Effector memory CD4-positive, alpha-beta T cell (primary cell): ENCODE measurements around the gene FEV.

Experiments used
- DNase-seq, 3 donors: peaks; one replicate each; pipeline ENCODE4 v3.0.0-alpha.2; 2020
- H3K27ac ChIP-seq: 2 replicates; pipeline ENCODE4 v1.7.0; 2013; ENCODE audit warnings: mild to moderate bottlenecking, low read length, moderate library complexity; ENCODE audit not compliant: insufficient read depth, poor library complexity, severe bottlenecking
- H3K27me3 ChIP-seq: replicated peaks from 2 replicates; pipeline ENCODE4 v1.7.0; 2013; ENCODE audit warnings: mild to moderate bottlenecking, low read length; ENCODE audit not compliant: insufficient read depth, control insufficient read depth, poor library complexity, severe bottlenecking
- H3K36me3 ChIP-seq: 2 replicates; pipeline ENCODE4 v1.7.0; 2013; ENCODE audit warnings: mild to moderate bottlenecking, low read length, moderate library complexity; ENCODE audit not compliant: control insufficient read depth, insufficient read depth
- H3K4me1 ChIP-seq: 2 replicates; pipeline ENCODE4 v1.7.0; 2013; ENCODE audit warnings: low read length, mild to moderate bottlenecking; ENCODE audit not compliant: control insufficient read depth, insufficient read depth, poor library complexity, severe bottlenecking
- H3K4me3 ChIP-seq: 2 replicates; pipeline ENCODE4 v1.7.0; 2013; ENCODE audit warnings: low read length, low read depth, mild to moderate bottlenecking; ENCODE audit not compliant: insufficient read depth, poor library complexity, severe bottlenecking
- H3K9me3 ChIP-seq: 2 replicates; pipeline ENCODE4 v1.7.0; 2013; ENCODE audit warnings: mild to moderate bottlenecking, low read length, moderate library complexity; ENCODE audit not compliant: control insufficient read depth

The FEV gene

GRCh38 chr2:219001100-219001576 is 16.2 kb upstream of the FEV start:
- DNase-seq = no peak
- Histone ChIP-seq H3K4me3 (peak overlapping the region; percentile 39), H3K36me3 (no peaks in the 10 kb centered on the region), H3K27me3 (peaks cover 72% of the 10 kb centered on the region), H3K9me3 (no peaks in the 10 kb centered on the region), H3K27ac (no peak overlapping the region), H3K4me1 (peaks cover 25% of the 10 kb centered on the region)

DNA sequence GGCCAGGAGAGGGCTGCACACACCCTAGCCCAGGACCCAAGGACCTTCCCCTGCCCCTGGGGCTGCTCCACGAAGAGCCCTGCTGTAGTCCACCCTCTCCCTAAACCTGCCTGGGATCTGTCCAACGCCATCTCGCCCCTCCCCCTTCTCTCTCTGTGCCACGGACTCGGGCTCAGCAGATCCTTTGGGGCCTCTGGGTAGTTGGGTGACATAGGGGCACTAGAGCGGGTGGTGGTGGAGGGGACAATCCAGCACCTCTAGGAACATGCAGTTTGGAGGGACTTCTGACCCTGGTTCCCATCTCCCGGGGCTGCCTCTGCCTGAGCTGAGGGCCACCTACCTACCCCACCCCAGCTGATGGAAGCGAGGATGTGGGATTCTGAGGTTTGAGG is 15.6 kb upstream of the FEV start:
- H3K27ac ChIP-seq = no peak overlapping the region
- H3K4me3 ChIP-seq = no peak overlapping the region
- DNase-seq = no peak
- H3K9me3 ChIP-seq = no peaks in the 10 kb centered on the region
- H3K4me1 ChIP-seq = peaks cover 31% of the 10 kb centered on the region
- no peaks in the 10 kb centered on the region for H3K36me3 ChIP-seq
- H3K27me3 ChIP-seq = peaks cover 73% of the 10 kb centered on the region

GRCh38 chr2:218999881-219000568 is 15.0 kb upstream of the FEV start:
- H3K4me1 ChIP-seq = peaks cover 31% of the 10 kb centered on the region
- DNase-seq = no peak
- H3K27me3 ChIP-seq = peaks cover 73% of the 10 kb centered on the region
- no peak overlapping the region for H3K27ac ChIP-seq
- H3K4me3 ChIP-seq = no peak overlapping the region
- H3K36me3 ChIP-seq = no peaks in the 10 kb centered on the region
- H3K9me3 ChIP-seq = no peaks in the 10 kb centered on the region

GRCh38 chr2:218999021-218999880 is 14.3 kb upstream of the FEV start:
- Histone ChIP-seq H3K4me1 (peaks cover 31% of the 10 kb centered on the region), H3K27ac (no peak overlapping the region), H3K4me3 (no peak overlapping the region), H3K27me3 (peaks cover 73% of the 10 kb centered on the region), H3K36me3 (no peaks in the 10 kb centered on the region), H3K9me3 (no peaks in the 10 kb centered on the region)
- no peak for DNase-seq

GRCh38 chr2:218998414-218999002 is 13.5 kb upstream of the FEV start:
- no peak for DNase-seq
- no peak overlapping the region for H3K27ac ChIP-seq
- peaks cover 73% of the 10 kb centered on the region for H3K27me3 ChIP-seq

GRCh38 chr2:218997731-218998130 is 12.7 kb upstream of the FEV start:
- Histone ChIP-seq H3K4me1 (peaks cover 41% of the 10 kb centered on the region), H3K36me3 (no peaks in the 10 kb centered on the region), H3K4me3 (no peak overlapping the region), H3K27ac (no peak overlapping the region), H3K27me3 (peaks cover 73% of the 10 kb centered on the region), H3K9me3 (no peaks in the 10 kb centered on the region)
- no peak for DNase-seq

More at GRCh38 chr2:218998414-218999002, 13.5 kb upstream of the FEV start:
- no peaks in the 10 kb centered on the region for H3K9me3 ChIP-seq
- no peak overlapping the region for H3K4me3 ChIP-seq
- H3K36me3 ChIP-seq = no peaks in the 10 kb centered on the region
- peaks cover 39% of the 10 kb centered on the region for H3K4me1 ChIP-seq

DNA sequence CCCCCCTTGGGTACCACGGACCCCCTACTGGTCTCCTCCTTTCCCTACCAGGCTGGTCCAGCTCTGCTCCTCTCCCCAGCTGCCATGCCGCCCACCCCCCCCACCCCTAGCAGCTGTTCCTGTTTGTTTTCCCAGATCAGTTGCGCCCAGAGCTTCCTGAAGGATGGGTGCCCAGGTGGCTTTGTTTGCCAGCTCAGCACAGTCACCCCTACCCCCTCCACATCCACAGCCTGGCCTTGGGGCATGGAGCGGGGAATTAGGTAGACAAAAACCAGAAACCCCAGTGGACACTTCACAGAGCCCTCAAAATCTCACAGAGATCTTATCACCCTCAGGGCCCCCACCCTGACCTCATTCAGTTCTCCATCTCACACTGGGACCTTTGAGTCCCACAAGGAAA is 12.0 kb upstream of the FEV start:
- Histone ChIP-seq H3K27me3 (peaks cover 73% of the 10 kb centered on the region), H3K9me3 (no peaks in the 10 kb centered on the region), H3K4me3 (no peak overlapping the region), H3K27ac (no peak overlapping the region), H3K4me1 (peaks cover 33% of the 10 kb centered on the region), H3K36me3 (no peaks in the 10 kb centered on the region)
- DNase-seq = no peak

DNA sequence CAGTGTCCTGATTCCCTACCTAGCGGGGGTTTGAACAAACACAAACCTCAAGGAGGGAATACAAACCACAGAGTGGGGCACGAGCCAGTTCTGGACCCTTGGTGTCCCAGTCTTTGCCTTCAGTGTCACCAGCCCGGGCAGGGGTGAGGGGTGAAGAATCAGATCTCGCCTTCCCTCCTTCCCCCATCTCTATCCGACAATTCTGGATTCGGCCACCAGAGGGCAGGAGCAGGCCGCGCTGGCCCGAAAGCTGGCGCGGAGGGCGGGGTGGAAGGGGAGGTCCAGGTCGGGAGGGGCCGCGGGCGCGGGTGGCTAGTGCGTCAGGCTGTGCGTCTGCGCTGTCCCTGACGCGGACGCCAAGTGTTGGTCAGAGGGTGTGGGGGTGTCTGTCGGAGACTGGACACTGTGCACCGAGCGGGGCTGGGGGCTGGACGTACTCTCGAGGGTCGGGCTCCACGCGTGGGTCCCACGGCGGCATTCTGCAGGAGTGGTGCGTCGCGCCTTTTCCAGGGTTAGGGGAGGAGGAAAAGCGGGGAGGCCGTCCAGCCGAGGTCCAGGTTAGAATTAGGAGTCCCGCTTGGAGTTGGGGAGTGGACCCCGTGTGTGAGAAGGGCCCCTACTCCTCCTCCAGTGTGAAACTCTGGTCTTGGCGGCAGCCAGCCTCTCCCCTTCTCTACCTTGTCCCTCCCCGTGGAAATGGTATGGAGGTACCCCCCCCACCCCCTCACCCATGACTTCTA is 11.2 kb upstream of the FEV start:
- Histone ChIP-seq H3K27ac (no peak overlapping the region), H3K27me3 (peaks cover 66% of the 10 kb centered on the region), H3K36me3 (no peaks in the 10 kb centered on the region), H3K9me3 (no peaks in the 10 kb centered on the region), H3K4me1 (peaks cover 25% of the 10 kb centered on the region), H3K4me3 (peak overlapping the region; percentile 28)
- peak; percentile 41 to 59 (median 52) for DNase-seq

DNA sequence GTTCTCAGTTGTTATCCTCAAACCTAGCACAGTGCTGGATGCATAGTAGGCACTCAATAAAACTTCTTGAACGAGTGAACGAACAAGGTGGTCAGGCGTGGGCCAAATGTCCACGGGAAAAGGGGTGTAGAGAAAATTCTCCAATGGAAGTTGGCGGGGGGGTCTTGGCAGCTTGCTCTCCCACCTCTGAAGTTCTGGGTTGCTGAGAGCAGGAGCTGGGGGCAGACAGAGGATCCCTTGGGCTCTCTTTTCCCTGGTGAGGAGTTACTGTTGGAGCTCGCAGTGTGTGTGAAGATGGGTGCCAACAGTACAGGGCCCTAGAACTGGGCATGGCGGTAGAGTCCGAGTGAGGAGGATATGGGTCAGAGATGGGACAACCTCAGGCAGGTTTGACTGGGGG is 10.6 kb upstream of the FEV start:
- no peak overlapping the region for H3K27ac ChIP-seq
- DNase-seq = no peak

More for the DNA sequence above, 10.6 kb upstream of the FEV start:
- Histone ChIP-seq H3K4me1 (peaks cover 23% of the 10 kb centered on the region), H3K4me3 (no peak overlapping the region), H3K36me3 (no peaks in the 10 kb centered on the region), H3K9me3 (no peaks in the 10 kb centered on the region), H3K27me3 (peaks cover 66% of the 10 kb centered on the region)
